Neural cell (in vitro differentiated cells): ENCODE data around the gene INPP5F. TPM values are rescaled to one million over a fixed set of nuclear protein-coding genes. Genes with fewer than 3 reads are reported as not detected.
"Not testable (repeated sequence)": the region's sequence is repeated elsewhere in the genome, so short reads cannot be mapped to it uniquely, and the experiment has no call there.

Experiments used
- H2AFZ ChIP-seq: fragments of 200-600, 300-800 bp; sonication (generic), shearing (Covaris generic); 2 replicates; pipeline ENCODE4 v1.6.0; 2014; ENCODE audit warnings: low read depth, mild to moderate bottlenecking, antibody characterized with exemption, low read length, moderate library complexity
- H3F3A ChIP-seq: fragments of 200-600 bp; shearing (Covaris generic); 2 replicates; pipeline ENCODE4 v1.6.1; 2016; ENCODE audit warnings: mild to moderate bottlenecking, moderate library complexity, mixed read lengths, antibody characterized with exemption, low read length; ENCODE audit not compliant: insufficient read depth, poor library complexity, severe bottlenecking
- H3K27ac ChIP-seq: fragments of 200-600, 300-800 bp; sonication (generic), shearing (Covaris generic); 2 replicates; pipeline ENCODE4 v1.5.1; 2014; ENCODE audit warnings: mild to moderate bottlenecking, low read length, moderate library complexity
- H3K27me3 ChIP-seq: fragments of 300-800, 200-600 bp; sonication (generic), shearing (Covaris generic); 2 replicates; pipeline ENCODE4 v1.6.0; 2014; ENCODE audit warnings: mild to moderate bottlenecking, low read depth, low read length, moderate library complexity; ENCODE audit not compliant: insufficient read depth
- H3K36me3 ChIP-seq: fragments of 300-800, 200-600 bp; sonication (generic), shearing (Covaris generic); 2 replicates; pipeline ENCODE4 v1.5.1; 2014; ENCODE audit warnings: mild to moderate bottlenecking, antibody characterized with exemption, low read length, moderate library complexity; ENCODE audit not compliant: insufficient read depth
- H3K4me2 ChIP-seq: fragments of 300-800, 200-600 bp; sonication (generic), shearing (Covaris generic); 2 replicates; pipeline ENCODE4 v1.6.0; 2014; ENCODE audit warnings: mild to moderate bottlenecking, low read length
- H3K4me3 ChIP-seq: fragments of 300-800, 200-600 bp; sonication (generic), shearing (Covaris generic); 2 replicates; pipeline ENCODE4 v1.5.1; 2014; ENCODE audit warnings: mild to moderate bottlenecking, low read length, moderate library complexity
- H3K79me2 ChIP-seq: fragments of 200-600 bp; shearing (Covaris generic); replicated peaks from 2 replicates; pipeline ENCODE4 v1.6.0; 2014; ENCODE audit warnings: mild to moderate bottlenecking, low read length, moderate library complexity; ENCODE audit not compliant: insufficient read depth
- H3K9ac ChIP-seq: fragments of 300-800, 200-600 bp; sonication (generic), shearing (Covaris generic); 2 replicates; pipeline ENCODE4 v1.6.1; 2016; ENCODE audit warnings: mild to moderate bottlenecking, low read length, mixed read lengths
- H3K9me2 ChIP-seq: fragments of 200-600 bp; shearing (Covaris generic); 2 replicates; pipeline ENCODE4 v1.6.1; 2016; ENCODE audit warnings: mild to moderate bottlenecking, low read length, mixed read lengths; ENCODE audit not compliant: insufficient read depth
- H3K9me3 ChIP-seq: fragments of 200-600, 300-800 bp; sonication (generic), shearing (Covaris generic); 2 replicates; pipeline ENCODE4 v1.6.1; 2016; ENCODE audit warnings: mild to moderate bottlenecking, mixed run types, low read length, moderate library complexity, mixed read lengths
- H4K20me1 ChIP-seq: fragments of 200-600 bp; shearing (Covaris generic); 2 replicates; pipeline ENCODE4 v1.6.1; 2016; ENCODE audit warnings: mild to moderate bottlenecking, mixed run types; ENCODE audit not compliant: insufficient read depth
- CTCF ChIP-seq: fragments of 450-650 bp; IDR thresholded peaks from 2 replicates; pipeline ENCODE4 v1.5.1; 2014; ENCODE audit warnings: antibody characterized with exemption, mild to moderate bottlenecking, moderate library complexity; ENCODE audit not compliant: poor library complexity, severe bottlenecking
- EP300 ChIP-seq: fragments of 450-650 bp; conservative IDR thresholded peaks from 2 replicates; pipeline ENCODE4 v1.6.1; 2014; ENCODE audit warnings: antibody characterized with exemption, mild to moderate bottlenecking, moderate library complexity; ENCODE audit not compliant: poor library complexity, severe bottlenecking
- EZH2 ChIP-seq: fragments of 200-600, 300-800 bp; shearing (Covaris generic), sonication (generic); IDR thresholded peaks from 2 replicates; pipeline ENCODE4 v1.6.1; 2014; ENCODE audit warnings: antibody characterized with exemption, low read length, borderline replicate concordance, mild to moderate bottlenecking; ENCODE audit not compliant: insufficient read depth, poor library complexity, severe bottlenecking
- MXI1 ChIP-seq: fragments of 450-650 bp; conservative IDR thresholded peaks from 2 replicates; pipeline ENCODE4 v1.6.1; 2014; ENCODE audit warnings: antibody characterized with exemption, mild to moderate bottlenecking; ENCODE audit not compliant: poor library complexity, severe bottlenecking
- POLR2AphosphoS5 ChIP-seq: IDR thresholded peaks from 2 replicates; pipeline ENCODE4 v1.6.1; 2012
- RAD21 ChIP-seq: fragments of 450-650 bp; conservative IDR thresholded peaks from 2 replicates; pipeline ENCODE4 v1.6.1; 2014; ENCODE audit warnings: antibody characterized with exemption, mild to moderate bottlenecking, moderate library complexity
- REST ChIP-seq: IDR thresholded peaks from 2 replicates; pipeline ENCODE4 v1.6.1; 2012; ENCODE audit warnings: borderline replicate concordance
- SMC3 ChIP-seq: fragments of 450-650 bp; conservative IDR thresholded peaks from 2 replicates; pipeline ENCODE4 v1.6.1; 2014; ENCODE audit warnings: antibody characterized with exemption, mild to moderate bottlenecking, moderate library complexity; ENCODE audit not compliant: poor library complexity
- TAF1 ChIP-seq: IDR thresholded peaks from 2 replicates; pipeline ENCODE4 v1.6.1; 2012; ENCODE audit warnings: low read depth
- polyA plus RNA-seq: library from polyadenylated mRNA; depleted of rRNA; stranded (reverse); fragments of >200 nt; gene quantifications from 2 replicates; pipeline ENCODE4 v1.2.3, GENCODE V29; 2014

The INPP5F gene
- polyA plus RNA-seq, 1 donor from 2014 or later = 114 TPM

- Histone ChIP-seq H3K9me2 (no peaks in the 10 kb centered on the region), H2AFZ (no peak overlapping the region), H3K4me3 (no peak overlapping the region), H3K36me3 (no peaks in the 10 kb centered on the region), H3K9ac (no peak overlapping the region), H3F3A (no peaks in the 10 kb centered on the region), H3K9me3 (no peaks in the 10 kb centered on the region), H3K27me3 (no peaks in the 10 kb centered on the region), H3K79me2 (no peaks in the 10 kb centered on the region), H3K27ac (no peak overlapping the region), H4K20me1 (no peaks in the 10 kb centered on the region), H3K4me2 (no peak overlapping the region)
- TF ChIP-seq MXI1 (no peak), SMC3 (no peak), RAD21 (no peak), CTCF (no peak), POLR2AphosphoS5 (no peak), REST (no peak), EP300 (no peak), EZH2 (no peak), TAF1 (no peak)
These were observed 45.1 kb downstream of the INPP5F start for GRCh38 chr10:119770928-119771327.

GRCh38 chr10:119772334-119772733, 46.5 kb downstream of the INPP5F start:
- no peaks in the 10 kb centered on the region for H4K20me1 ChIP-seq
- TF ChIP-seq SMC3 (no peak), TAF1 (no peak)
- no peaks in the 10 kb centered on the region for H3K9me3 ChIP-seq
- H3K27me3 ChIP-seq = no peaks in the 10 kb centered on the region
- H3K27ac ChIP-seq = no peak overlapping the region
- H3K9ac ChIP-seq = no peak overlapping the region
- H2AFZ ChIP-seq = no peak overlapping the region
- no peaks in the 10 kb centered on the region for H3K36me3 ChIP-seq
- H3F3A ChIP-seq = no peaks in the 10 kb centered on the region
- H3K4me2 ChIP-seq = no peak overlapping the region
- no peak overlapping the region for H3K4me3 ChIP-seq
- no peaks in the 10 kb centered on the region for H3K79me2 ChIP-seq
- H3K9me2 ChIP-seq = no peaks in the 10 kb centered on the region

GRCh38 chr10:119773041-119773440, 47.2 kb downstream of the INPP5F start:
- H3K27me3 ChIP-seq, H4K20me1 ChIP-seq, H3K9me2 ChIP-seq, H3K4me3 ChIP-seq, H3F3A ChIP-seq, H3K36me3 ChIP-seq, H3K27ac ChIP-seq, H3K79me2 ChIP-seq, H2AFZ ChIP-seq, H3K4me2 ChIP-seq, H3K9ac ChIP-seq, H3K9me3 ChIP-seq: not testable (repeated sequence)
